Skin of body (tissue), 2 donors: ENCODE measurements around the gene USP3. TPM values are rescaled to one million over a fixed set of nuclear protein-coding genes. Genes with fewer than 3 reads are reported as not detected.
A peak's percentile ranks its signal among the peaks of the same experiment; 100 is the strongest.
"Not testable (repeated sequence)": the region's sequence is repeated elsewhere in the genome, so short reads cannot be mapped to it uniquely, and the experiment has no call there.

Experiments
- DNase-seq: peaks from one replicate; lab custom pipeline; 2025; lab: John Stamatoyannopoulos, UW
- total RNA-seq: library from RNA; depleted of rRNA; stranded (reverse); fragments of >200 nt; gene quantifications from one replicate; pipeline ENCODE4 v1.2.3, GENCODE V29; 2014

USP3 gene
- total RNA-seq, 1 donor from 2014 or later = 59.3 TPM

DNA sequence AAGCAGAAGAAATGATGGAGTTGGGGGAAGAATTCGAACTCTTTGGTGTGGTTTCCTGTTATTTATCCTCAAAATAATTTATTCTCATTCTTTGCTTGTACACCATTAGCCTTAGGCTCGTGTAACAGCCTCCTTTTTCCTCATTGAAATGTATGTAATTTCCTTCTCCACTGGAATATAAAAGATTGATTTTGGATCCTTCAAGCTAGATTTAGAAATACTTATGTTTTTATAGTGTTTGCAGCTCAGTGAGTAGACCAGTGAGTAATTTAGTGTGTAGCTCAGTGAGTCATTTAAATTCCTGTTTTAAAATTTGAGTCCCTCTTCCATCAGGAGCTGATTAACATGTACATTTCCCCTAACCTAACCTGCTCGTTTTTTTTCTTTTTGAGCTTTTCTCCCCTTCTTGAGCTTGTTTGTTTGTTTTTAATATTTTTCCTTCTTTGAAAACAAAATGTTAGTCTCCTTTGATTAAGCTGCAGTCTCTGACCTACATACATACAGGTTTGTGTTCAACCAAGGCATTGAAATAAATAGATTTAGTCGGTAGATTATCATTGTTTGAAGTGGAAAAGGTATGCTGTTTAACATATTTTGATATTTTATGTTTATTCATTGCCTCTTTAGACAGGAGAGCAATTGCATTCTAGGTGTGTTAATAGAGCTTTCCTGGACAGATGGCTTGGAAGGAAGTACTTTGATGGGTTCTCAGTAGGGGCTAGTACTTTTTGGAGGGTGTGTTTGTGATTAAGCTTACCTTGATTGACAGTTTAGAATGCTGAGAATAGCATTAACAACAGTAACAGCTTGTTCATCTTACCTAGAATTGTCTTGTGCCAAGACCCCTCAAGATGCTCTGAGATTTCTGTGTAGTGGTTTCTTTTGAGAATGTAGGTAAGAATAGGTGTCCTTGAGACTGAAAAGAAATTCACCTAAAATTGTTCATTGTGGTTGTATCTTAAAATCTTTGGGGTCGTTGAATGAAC is 5.9 kb downstream of the USP3 start:
- DNase-seq = no peak

DNA sequence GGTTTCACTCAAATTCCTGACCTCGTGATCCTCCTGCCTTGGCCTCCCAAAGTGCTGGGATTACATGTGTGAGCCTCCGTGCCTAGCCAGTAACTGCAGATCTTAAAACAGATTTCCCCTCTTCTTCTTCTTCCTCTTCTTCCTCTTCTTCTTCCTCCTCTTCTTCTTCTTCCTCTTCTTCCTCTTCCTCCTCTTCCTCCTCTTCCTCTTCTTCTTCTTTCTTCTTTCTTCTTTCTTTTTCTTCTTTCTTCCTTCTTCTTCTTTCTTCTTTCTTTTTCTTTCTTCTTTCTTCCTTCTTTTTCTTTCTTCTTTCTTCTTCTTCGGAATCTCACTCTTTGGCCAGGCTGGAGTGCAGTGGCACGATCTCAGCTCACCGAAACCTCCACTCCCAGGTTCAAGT is 7.8 kb downstream of the USP3 start:
- DNase-seq = no peak

DNA sequence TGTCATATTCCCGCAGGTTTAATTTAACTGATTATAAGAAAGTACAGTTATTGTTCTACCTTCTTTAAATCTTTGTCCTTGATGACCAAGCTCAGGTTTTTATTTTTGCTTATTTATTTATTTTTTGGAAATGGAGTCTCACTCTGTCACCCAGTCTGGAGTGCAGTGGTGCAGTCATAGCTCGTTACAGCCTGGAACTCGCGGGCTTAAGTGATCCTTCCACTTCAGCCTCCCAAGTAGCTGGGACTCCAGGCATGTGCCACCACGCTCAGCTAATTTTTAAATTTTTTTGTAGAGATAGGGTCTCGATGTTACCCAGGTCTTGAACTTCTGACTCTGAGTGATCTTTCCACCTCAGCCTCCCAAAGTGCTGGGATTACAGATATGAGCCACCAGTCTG is 8.9 kb downstream of the USP3 start:
- no peak for DNase-seq

DNA sequence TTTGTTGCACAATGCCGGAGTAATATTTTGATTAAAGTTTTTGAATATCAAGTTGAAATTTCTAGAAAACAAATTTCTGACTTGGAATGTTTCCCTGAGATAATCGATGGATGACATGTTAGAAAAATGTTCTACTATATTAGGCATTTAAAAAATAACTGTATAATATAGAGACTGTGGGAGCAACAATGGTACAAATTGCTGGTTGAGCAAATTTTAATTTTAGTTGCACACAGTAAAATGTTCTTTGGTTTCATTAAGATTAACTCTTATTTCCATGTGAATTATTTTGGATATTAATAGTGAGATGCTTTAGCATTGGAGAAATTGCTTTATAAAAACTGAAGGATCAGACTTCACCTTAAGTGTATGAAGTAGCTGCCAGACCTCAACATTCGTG is 9.3 kb downstream of the USP3 start:
- no peak for DNase-seq

DNA sequence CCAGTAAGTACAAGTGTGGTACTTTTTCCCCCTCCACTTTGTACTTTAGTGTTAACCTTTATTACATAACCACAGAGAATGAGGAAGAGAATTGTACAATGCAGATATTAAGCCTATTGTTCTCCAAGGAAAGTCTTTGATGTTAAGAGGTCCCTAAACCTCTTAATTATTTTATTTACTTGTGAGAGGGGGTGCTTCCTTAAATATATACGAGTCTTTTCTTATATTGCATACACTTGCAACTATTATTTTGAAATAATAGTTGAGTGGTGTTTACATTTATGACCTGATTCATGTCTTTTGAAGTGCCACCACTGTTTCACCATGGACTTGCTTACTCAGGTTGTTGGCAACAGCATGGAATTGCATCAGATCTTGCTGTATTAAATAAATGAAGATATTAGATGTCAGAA is 10.1 kb downstream of the USP3 start:
- no peak for DNase-seq

DNA sequence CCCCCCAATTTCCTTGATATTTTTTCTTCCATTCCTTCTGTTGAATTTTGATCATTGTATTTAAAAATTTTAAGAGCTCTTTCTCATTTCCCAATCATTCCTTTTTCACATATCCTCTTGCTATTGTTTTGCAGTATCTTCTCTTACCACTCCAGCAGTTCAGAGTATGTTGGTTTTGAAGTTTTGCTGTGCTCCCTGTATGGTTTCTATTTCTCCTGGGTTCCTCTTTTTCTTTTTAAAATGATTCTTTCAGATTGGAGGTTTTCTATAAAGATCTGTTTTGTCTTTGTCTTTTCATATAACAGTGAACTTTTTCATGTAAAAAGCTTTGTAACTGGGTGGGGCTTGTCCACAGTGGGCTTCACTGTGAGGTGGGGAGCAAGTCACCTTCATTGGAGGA is 12.8 kb downstream of the USP3 start:
- no peak for DNase-seq

DNA sequence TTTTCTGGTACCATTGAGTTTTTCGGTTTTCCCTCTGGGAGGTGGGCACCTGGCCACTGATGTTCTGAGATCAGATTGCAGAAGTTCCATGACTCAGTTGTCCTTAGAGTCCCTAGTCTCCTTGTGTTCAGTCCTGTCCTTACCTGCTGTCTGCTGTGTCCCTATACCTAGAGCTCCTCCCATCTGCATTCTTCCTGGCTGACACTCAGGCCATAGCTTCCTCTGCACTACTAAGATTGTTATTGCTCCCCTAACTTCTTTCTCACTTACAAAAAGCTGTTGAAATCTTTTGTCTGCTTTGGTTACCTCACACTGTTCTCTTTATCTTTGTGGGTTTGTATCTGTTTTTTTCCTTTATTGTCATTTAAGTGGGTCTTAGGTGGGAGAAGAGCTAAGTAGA is 13.2 kb downstream of the USP3 start:
- no peak for DNase-seq

DNA sequence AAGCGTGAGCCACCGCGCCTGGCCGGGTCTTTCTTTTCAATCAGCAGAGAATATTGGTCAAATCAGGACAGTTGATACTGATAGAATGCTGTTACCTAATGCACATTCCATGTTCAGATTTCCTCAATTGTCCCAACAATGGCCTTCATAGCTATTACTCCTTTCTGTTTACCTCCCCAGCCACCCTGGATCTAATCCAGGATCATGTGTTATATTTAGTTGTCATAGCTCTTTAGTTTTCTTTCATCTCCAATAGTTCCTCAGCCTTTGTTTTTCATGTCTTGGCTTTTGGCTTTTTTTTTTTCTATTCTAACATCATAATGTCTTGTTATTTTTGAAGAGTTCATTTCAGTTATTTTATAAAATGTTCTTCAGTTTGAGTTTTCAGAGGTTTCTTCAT is 14.6 kb downstream of the USP3 start:
- DNase-seq = no peak

DNA sequence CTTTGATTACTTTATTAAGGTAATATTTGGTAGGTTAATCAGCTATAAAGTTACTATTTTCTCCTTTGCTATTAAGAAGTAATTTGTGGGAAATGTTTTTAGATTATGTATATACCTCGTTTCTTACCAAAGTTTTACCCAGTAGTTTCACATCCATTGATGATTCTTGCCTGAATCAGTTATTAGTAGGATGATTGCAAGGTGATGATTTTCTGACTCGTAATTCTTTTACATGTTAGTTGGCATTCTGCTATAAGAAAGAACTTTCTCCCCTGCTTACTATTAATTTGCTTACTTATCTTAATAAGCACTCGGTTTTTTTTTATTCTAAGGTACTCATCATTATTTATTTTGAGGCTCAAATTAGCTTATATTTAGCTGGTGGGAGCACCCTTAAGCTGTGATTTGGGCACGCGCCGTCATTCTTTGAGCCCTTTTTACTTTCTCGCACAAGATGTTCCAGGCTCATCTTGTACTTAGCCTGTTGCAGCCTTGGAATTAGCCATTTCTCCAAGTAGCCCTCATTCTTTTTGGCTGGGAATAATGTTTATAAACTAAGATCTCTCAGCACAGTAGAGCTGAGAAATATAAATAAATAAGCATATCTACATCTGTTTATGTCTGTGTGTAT is 15.3 kb downstream of the USP3 start:
- DNase-seq = no peak

DNA sequence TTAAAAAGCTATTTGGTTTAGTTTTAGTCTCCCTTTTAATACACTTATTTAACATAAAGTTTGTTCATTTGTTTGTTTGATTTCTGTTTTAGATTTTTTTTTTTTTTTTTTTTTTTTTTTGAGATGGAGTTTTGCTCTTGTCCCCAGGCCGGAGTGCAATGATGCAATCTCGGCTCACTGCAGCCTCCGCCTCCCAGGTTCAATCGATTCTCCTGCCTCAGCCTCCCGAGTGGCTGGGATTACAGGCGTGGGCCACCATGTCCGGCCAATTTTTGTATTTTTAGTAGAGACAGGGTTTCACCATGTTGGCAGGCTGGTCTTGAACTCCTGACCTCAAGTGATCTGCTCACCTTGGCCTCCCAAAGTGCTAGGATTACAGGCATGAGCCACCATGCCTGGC is 16.1 kb downstream of the USP3 start:
- not testable (repeated sequence) for DNase-seq

DNA sequence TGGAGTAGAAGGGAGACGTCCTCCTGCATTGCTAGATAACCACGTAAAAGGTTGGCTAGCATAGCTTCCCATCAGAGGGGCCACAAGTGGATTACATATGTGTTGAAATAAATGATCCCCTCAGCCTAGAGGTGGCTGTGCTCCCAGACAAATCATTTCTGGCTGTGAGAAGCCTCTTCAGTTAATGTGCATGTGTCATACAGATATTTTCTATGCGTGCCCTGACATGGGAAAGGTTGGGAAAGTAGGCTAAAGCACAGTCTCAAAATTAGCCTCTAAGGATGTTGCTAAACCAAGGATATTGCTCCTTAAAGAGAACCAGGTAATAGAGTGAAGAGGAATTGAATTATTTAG is 17.8 kb downstream of the USP3 start:
- peak; percentile 91 for DNase-seq

DNA sequence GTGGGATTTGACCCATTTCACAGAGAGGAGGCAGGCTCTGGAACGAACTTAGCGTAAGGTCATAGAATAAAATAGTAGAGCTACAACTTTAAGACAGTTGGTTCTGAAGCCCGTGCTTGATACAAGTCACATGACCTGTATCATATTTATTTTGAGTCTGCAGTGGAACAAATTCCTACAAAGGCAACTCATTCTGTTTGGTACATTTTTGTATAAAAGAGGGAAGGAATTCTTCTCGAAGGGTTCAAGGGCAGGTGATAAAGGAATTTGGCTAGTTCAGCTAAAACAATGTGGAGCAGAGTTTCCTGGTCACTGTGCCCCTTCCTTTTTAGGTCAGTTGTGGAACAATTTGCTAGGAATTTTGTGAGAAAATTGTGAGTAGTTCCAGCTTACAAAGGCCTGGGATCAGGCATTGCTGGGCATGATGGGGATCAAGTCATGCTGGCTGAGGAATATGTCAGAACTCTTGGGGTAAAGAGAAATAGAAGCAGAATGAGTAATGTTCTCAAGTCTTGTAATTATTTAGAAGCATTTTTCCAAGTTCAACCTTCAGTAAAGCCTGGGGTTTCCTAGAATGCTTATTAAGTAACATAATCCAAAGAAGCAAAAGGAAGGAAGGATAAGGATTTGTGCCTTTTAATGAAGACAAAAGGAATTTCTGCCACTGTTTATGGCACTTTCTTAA is 19.1 kb downstream of the USP3 start:
- DNase-seq = no peak

DNA sequence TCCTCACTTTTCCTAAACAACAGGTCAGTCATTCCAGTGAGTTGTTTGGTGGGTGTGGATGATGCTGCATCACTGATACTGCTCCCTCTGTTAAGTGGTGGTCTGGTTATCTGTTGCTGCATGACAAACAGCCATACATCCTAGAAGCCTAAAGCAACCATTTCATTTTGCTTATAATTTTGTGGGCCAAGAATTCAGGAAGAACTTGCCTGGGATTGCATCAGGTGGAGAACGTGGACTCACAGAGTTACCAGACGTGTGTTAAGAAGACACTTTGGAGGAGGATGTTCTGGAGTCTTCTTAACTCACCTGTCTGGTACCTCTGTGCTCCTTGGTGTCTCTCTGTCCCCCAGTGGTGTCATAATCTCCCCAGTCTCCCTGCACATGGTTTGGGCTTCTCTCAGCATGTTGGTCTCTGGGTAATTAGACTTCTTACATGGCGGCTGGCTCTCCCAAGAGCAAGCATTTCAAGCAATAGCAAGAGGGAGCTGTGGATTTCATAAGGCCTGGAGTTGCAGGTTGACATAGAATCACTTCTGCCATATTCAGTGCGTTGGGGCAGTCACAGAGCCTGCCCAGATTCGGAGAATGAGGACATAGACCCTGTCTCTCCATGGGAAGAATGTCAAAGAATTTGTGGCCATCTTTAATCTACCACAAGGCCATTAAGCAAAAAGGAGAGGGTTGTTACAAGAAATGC is 20.1 kb downstream of the USP3 start:
- no peak for DNase-seq

DNA sequence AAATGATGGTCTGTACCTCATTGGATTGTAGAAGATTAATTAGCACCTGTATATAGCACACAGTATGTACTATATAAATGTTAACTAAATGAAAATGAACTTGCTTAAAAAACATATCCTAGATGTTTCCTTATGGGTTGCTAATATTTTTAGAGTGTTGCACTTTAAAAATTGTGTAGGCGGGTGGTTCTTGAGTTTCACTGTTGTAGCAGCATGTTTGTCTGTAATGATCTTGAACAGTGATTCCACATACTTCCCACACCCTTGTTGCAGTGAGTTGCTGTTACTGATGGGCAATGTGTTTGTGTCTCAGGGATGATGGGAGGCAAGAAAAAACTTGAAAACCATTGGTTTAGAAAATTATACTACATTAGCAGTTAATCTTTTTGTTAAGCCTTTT is 22.0 kb downstream of the USP3 start:
- no peak for DNase-seq

DNA sequence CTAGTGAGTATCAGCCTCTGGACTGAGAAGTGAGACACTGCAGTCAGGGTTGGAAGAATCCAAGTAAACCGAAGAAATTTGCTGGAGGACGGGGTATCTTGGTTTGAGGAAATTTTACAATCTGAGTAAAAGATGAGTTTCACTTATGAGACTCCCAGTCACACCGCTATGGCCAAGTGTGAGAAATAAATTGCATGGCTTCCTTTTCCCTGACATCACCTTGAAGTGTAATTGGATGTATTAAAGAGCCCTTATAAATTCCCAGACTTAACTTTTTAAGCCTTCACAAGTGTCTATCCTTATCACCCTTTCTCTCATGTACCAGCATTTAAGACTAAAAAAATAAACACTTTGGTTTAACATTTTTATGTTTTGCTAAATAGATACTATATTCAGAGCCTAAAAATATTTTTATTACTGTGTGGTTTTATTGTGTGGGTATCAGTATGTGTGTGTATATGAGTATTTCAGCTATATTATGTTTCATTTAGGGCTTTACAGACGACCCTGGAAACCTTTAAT is 23.8 kb downstream of the USP3 start:
- no peak for DNase-seq

DNA sequence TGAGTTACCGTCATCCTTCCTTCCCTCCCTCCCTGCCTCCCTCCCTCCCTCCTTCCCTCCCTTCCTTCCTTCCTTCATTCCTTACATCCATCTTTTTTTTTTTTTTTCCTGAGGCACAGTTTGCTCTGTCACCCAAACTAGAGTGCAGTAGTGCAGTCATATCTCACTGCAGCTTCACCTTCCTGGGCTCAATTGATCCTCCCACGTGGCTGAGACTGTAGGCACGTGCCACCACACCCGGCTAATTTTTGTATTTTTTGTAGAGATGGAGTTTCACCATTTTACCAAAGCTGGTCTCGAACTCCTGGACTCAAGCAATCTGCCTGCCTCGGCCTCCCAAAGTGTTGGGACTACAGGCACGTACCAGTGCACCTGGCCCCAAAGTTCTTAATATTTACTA is 25.8 kb downstream of the USP3 start:
- no peak for DNase-seq

DNA sequence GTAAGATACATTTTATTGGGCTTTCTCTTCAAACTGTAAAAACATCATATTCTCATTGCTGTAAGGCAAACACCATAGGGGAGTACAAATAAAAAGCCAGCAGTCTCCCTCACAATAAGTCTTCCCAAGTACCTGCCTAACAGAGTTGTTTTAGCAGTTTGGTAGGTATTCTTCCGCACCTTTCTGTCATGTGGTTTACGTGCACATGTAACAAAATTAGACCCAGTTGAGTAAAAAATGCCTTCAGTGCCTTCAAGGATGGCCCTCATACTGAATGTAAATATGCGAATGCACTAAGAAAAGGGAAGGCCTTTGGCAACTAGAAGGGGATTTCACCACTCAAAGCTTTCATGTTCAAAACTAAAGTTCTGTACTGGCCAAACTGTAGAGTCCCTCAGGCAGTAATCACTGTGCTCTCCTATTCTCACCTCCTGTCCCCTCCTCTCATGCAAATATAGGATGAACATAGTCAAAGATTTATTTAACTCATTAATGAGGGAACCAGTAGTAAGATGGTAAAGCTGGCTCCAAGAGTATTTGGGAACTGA is 26.4 kb downstream of the USP3 start:
- DNase-seq = no peak

DNA sequence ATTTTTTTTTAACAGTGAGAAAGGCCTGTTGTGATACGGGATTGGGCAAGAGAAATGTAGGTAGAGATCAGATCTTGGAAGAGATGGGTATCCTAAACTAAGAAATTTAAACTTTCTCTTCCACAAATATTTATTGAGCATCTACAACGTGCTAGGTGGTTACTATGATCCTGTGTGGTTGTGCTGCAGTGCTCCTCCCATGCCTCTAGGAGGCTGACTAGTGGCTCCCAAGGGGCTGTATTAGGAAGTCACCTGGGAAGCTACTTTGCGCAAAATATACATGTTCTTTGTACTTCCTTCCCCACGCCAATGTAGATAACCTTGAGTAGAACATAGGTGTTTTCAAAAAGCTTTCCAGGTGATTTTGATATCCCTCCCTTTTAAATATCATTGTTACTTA is 27.2 kb downstream of the USP3 start:
- no peak for DNase-seq

DNA sequence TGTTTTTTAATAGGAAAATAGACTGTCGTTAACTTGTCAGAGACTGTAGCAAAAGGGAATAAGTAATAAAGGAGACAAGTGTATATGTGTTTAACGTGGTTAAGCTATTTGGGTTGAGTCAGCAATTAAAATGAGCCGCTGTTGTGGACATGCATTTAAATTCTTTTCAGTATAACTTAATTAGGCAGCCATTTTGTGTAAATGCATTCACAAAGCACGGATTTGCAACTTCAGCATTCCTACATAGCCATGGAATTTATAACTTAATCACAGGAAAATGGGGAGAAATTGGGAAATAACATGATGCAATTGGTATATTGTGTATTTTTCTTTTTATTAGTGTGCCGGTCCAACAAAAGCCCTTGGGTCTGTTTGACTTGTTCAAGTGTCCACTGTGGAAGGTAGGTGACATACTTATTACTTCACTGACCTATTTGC is 27.9 kb downstream of the USP3 start:
- peak; percentile 63 for DNase-seq

DNA sequence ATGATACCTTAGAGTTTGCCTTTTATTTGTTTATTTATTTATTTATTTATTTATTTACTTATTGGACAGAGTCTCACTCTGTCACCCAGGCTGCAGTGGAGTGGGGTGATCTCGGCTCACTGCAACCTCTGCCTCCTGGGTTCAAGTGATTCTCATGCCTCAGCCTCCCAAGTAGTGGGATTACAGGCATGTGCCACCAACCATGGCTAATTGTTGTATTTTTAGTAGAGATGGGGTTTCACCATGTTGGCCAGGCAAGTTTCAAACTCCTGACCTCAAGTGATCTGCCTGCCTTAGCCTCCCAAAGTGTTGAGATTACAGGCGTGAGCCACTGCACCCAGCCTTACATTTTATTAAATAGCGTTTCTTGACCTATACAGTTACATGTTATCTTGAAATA is 30.5 kb downstream of the USP3 start:
- DNase-seq = not testable (repeated sequence)

DNA sequence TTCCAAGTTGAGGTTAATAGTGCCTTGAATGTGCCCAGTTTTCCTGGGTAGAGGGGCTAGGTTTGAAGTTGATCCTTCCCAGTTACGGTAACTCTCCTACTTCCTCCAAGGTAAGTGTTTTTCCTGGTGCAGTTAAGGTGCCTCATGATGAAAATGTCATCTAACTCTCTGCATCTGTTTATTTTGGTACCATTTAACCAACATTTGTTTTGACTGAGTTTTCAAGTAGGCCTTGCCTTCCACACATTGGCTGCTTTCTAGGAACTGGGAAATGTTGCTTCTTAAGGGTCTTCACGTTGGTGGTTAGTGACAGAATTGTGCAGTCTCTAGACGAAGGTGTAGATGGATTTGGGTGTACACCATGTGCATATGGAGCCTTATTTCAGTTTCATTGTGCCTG is 31.3 kb downstream of the USP3 start:
- no peak for DNase-seq
